Erythroblast (primary cell): ENCODE measurements around the gene KCNMA1.

ENCODE experiments used
- GATA1 ChIP-seq: IDR thresholded peaks from 2 replicates; pipeline ENCODE4 v1.6.1; 2011; ENCODE audit warnings: low read depth, mild to moderate bottlenecking, control low read depth, low read length, moderate library complexity
- POLR2A ChIP-seq: IDR thresholded peaks from 2 replicates; pipeline ENCODE4 v1.6.1; 2011; ENCODE audit warnings: mild to moderate bottlenecking, low read length

DNA sequence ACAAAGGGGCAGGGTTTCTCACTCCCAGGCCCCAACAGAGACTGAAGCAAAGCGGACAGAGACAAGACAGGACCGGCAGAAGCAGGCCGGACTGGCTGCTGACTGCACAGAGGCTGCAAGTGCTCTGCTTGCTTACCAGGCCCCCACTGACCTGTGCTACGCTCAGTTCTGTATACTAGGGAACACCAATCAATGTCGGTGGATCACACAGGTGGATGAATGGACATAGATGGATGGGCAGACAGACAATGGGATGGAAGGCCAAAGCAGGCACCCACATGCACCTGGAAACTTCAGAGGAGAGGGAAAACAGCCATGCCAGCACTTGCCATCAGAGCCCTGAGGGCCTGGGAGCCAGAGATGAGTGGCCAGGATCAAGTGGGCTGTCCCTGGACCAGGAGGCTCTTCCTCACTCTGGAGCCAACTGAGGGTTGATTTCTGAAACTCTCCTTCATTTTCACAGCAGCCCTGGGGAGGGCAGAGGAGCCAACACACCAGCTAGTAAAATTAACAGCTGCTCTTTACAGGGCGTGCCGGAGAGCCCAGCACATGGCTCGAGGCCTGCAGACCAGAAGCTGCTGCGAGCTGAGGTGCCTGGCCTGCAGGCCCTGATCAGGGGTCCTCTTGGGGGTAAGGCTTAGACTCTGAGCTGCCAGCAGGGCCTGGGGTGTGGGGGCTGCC is 243.6 kb downstream of the KCNMA1 start:
- TF ChIP-seq POLR2A (no peak), GATA1 (no peak)
